ENCODE results near the gene SCARB1. TPM values are rescaled to one million over a fixed set of nuclear protein-coding genes. Genes with fewer than 3 reads are reported as not detected.

The SCARB1 gene
- total and polyA plus RNA-seq, 4 experiments from 2014 or later = 1.5 to 2.6 (median 1.9) TPM

- Mint-ChIP-seq H3K27me3 (peaks cover 4 to 7% of the 10 kb centered on the region in 2 donors), H3K27ac (peak overlapping the region in 2 of 7 donors; percentile 10 to 74), H3K4me3 (no peak overlapping the region), H3K36me3 (no peaks in the 10 kb centered on the region), H3K4me1 (peaks cover 6 to 12% (median 8%) of the 10 kb centered on the region in 4 donors), H3K9me3 (peaks cover 0 to 20% (median 15%) of the 10 kb centered on the region in 8 donors)
- CTCF ChIA-PET (ENCODE audit: partially characterized antibody) = interaction anchor here (1.1 to 8.5 kb wide), 11 partner anchors 9 to 734 kb away, joined by 3 to 119 read pairs (median 4); no protein-coding TSS in a partner anchor
- no peak overlapping the region for H3K27ac ChIP-seq (ENCODE audit: low read depth, low read length)
- POLR2A ChIA-PET (ENCODE audit: partially characterized antibody) = no interaction called here
- no peak for DNase-seq
- peaks cover 5% of the 10 kb centered on the region for H3K4me1 ChIP-seq (ENCODE audit: insufficient read depth, low read length)
- no peak overlapping the region for H3K4me3 ChIP-seq (ENCODE audit: low read length in 2 of 2)
- intact Hi-C loops (cut with micrococcal nuclease) = loop anchor here (1.0 to 10.0 kb wide), 3 partner anchors 199 to 730 kb away; partner anchors contain the start of gene NCOR2
- H3K36me3 ChIP-seq (ENCODE audit: insufficient read depth, low read length) = no peaks in the 10 kb centered on the region
- no peaks in the 10 kb centered on the region for H3K9me3 ChIP-seq (ENCODE audit: control insufficient read depth in 1 of 2, low read length in 2 of 2)
- no peaks in the 10 kb centered on the region for H3K27me3 ChIP-seq (ENCODE audit: insufficient read depth, low read length)
Measured at GRCh38 chr12:124766727-124767065, 97.0 kb downstream of the SCARB1 start.

- no peaks in the 10 kb centered on the region for H3K27me3 ChIP-seq (ENCODE audit: insufficient read depth, low read length)
- peaks cover 6 to 9% (median 8%) of the 10 kb centered on the region in 4 donors for H3K4me1 Mint-ChIP-seq
Measured at GRCh38 chr12:124765581-124766489, 97.8 kb downstream of the SCARB1 start.

GRCh38 chr12:124764870-124765580, 98.6 kb downstream of the SCARB1 start:
- Mint-ChIP-seq H3K4me3 (no peak overlapping the region), H3K27ac (no peak overlapping the region), H3K4me1 (peaks cover 5 to 9% (median 8%) of the 10 kb centered on the region in 4 donors), H3K36me3 (no peaks in the 10 kb centered on the region), H3K9me3 (peaks cover 0 to 20% (median 15%) of the 10 kb centered on the region in 8 donors), H3K27me3 (peaks cover 5 to 7% of the 10 kb centered on the region in 2 donors)
- Histone ChIP-seq H3K4me1 (ENCODE audit: insufficient read depth, low read length) (peaks cover 4% of the 10 kb centered on the region), H3K4me3 (ENCODE audit: low read length in 2 of 2) (no peak overlapping the region), H3K9me3 (ENCODE audit: control insufficient read depth in 1 of 2, low read length in 2 of 2) (no peaks in the 10 kb centered on the region), H3K36me3 (ENCODE audit: insufficient read depth, low read length) (no peaks in the 10 kb centered on the region), H3K27ac (ENCODE audit: low read depth, low read length) (no peak overlapping the region), H3K27me3 (ENCODE audit: insufficient read depth, low read length) (no peaks in the 10 kb centered on the region)
- intact Hi-C loops (cut with micrococcal nuclease) = loop anchor here (5.0 to 10.0 kb wide), 2 partner anchors 198 to 310 kb away; partner anchors contain the start of gene NCOR2
- ChIA-PET POLR2A (ENCODE audit: partially characterized antibody) (interaction anchor here (0.7 kb wide), 1 partner anchor 733 kb away, joined by 3 read pairs; no protein-coding TSS in a partner anchor), CTCF (ENCODE audit: partially characterized antibody) (interaction anchor here (0.9 to 8.5 kb wide), 12 partner anchors 9 to 727 kb away, joined by 3 to 119 read pairs (median 4); partner anchors contain the start of gene NCOR2)
- no peak for DNase-seq

More at GRCh38 chr12:124765581-124766489, 97.8 kb downstream of the SCARB1 start:
- intact Hi-C loops (cut with micrococcal nuclease) = loop anchor here (5.0 to 10.0 kb wide), 2 partner anchors 199 to 311 kb away; partner anchors contain the start of gene NCOR2
- no peaks in the 10 kb centered on the region for H3K36me3 ChIP-seq (ENCODE audit: insufficient read depth, low read length)
- POLR2A ChIA-PET (ENCODE audit: partially characterized antibody) = interaction anchor here (0.6 to 0.7 kb wide), 2 partner anchors 373 to 733 kb away, joined by 3 read pairs; no protein-coding TSS in a partner anchor
- H3K9me3 ChIP-seq (ENCODE audit: control insufficient read depth in 1 of 2, low read length in 2 of 2) = no peaks in the 10 kb centered on the region
- peaks cover 4% of the 10 kb centered on the region for H3K4me1 ChIP-seq (ENCODE audit: insufficient read depth, low read length)
- no peaks in the 10 kb centered on the region for H3K36me3 Mint-ChIP-seq
- H3K27ac Mint-ChIP-seq = no peak overlapping the region
- H3K27ac ChIP-seq (ENCODE audit: low read depth, low read length) = no peak overlapping the region
- peaks cover 5 to 7% of the 10 kb centered on the region in 2 donors for H3K27me3 Mint-ChIP-seq
- H3K4me3 ChIP-seq (ENCODE audit: low read length in 2 of 2) = no peak overlapping the region
- H3K4me3 Mint-ChIP-seq = no peak overlapping the region
- no peak for DNase-seq
- peaks cover 0 to 20% (median 15%) of the 10 kb centered on the region in 8 donors for H3K9me3 Mint-ChIP-seq
- CTCF ChIA-PET (ENCODE audit: partially characterized antibody) = interaction anchor here (0.9 to 8.5 kb wide), 16 partner anchors 9 to 734 kb away, joined by 3 to 119 read pairs (median 4); partner anchors contain the start of gene NCOR2

GRCh38 chr12:124764451-124764850, 99.2 kb downstream of the SCARB1 start:
- Mint-ChIP-seq H3K27me3 (peaks cover 5 to 6% of the 10 kb centered on the region in 2 donors), H3K27ac (no peak overlapping the region), H3K4me1 (peaks cover 4 to 9% (median 8%) of the 10 kb centered on the region in 4 donors), H3K36me3 (no peaks in the 10 kb centered on the region), H3K9me3 (peaks cover 0 to 20% (median 15%) of the 10 kb centered on the region in 8 donors), H3K4me3 (no peak overlapping the region)
- ChIA-PET POLR2A (ENCODE audit: partially characterized antibody) (no interaction called here), CTCF (ENCODE audit: partially characterized antibody) (interaction anchor here (0.9 to 8.5 kb wide), 7 partner anchors 11 to 727 kb away, joined by 3 to 119 read pairs (median 5); partner anchors contain the start of gene NCOR2)
- no peak overlapping the region for H3K27ac ChIP-seq (ENCODE audit: low read depth, low read length)
- no peak overlapping the region for H3K4me3 ChIP-seq (ENCODE audit: low read length in 2 of 2)
- H3K9me3 ChIP-seq (ENCODE audit: control insufficient read depth in 1 of 2, low read length in 2 of 2) = no peaks in the 10 kb centered on the region
- H3K27me3 ChIP-seq (ENCODE audit: insufficient read depth, low read length) = no peaks in the 10 kb centered on the region
- no peaks in the 10 kb centered on the region for H3K36me3 ChIP-seq (ENCODE audit: insufficient read depth, low read length)
- intact Hi-C loops (cut with micrococcal nuclease) = loop anchor here (10.0 kb wide), 1 partner anchor 310 kb away; no protein-coding TSS in a partner anchor
- peaks cover 4% of the 10 kb centered on the region for H3K4me1 ChIP-seq (ENCODE audit: insufficient read depth, low read length)
- DNase-seq = no peak

GRCh38 chr12:124763594-124763979, 100.1 kb downstream of the SCARB1 start:
- Histone ChIP-seq H3K27ac (ENCODE audit: low read depth, low read length) (no peak overlapping the region), H3K4me3 (ENCODE audit: low read length in 2 of 2) (no peak overlapping the region), H3K36me3 (ENCODE audit: insufficient read depth, low read length) (no peaks in the 10 kb centered on the region), H3K27me3 (ENCODE audit: insufficient read depth, low read length) (no peaks in the 10 kb centered on the region), H3K4me1 (ENCODE audit: insufficient read depth, low read length) (peaks cover 4% of the 10 kb centered on the region), H3K9me3 (ENCODE audit: control insufficient read depth in 1 of 2, low read length in 2 of 2) (no peaks in the 10 kb centered on the region)
- Mint-ChIP-seq H3K27ac (no peak overlapping the region), H3K36me3 (no peaks in the 10 kb centered on the region), H3K27me3 (peaks cover 5 to 6% of the 10 kb centered on the region in 2 donors), H3K4me3 (no peak overlapping the region), H3K4me1 (peaks cover 4 to 9% (median 8%) of the 10 kb centered on the region in 4 donors), H3K9me3 (peaks cover 0 to 20% (median 15%) of the 10 kb centered on the region in 8 donors)
- POLR2A ChIA-PET (ENCODE audit: partially characterized antibody) = no interaction called here
- DNase-seq = no peak
- intact Hi-C loops (cut with micrococcal nuclease) = loop anchor here (10.0 kb wide), 1 partner anchor 309 kb away; no protein-coding TSS in a partner anchor
- CTCF ChIA-PET (ENCODE audit: partially characterized antibody) = interaction anchor here (1.4 to 4.1 kb wide), 2 partner anchors 9 to 416 kb away, joined by 8 to 20 read pairs; no protein-coding TSS in a partner anchor

GRCh38 chr12:124762791-124763593, 100.7 kb downstream of the SCARB1 start:
- intact Hi-C loops (cut with micrococcal nuclease) = loop anchor here (10.0 kb wide), 1 partner anchor 308 kb away; no protein-coding TSS in a partner anchor
- peaks cover 0 to 20% (median 15%) of the 10 kb centered on the region in 8 donors for H3K9me3 Mint-ChIP-seq

More at GRCh38 chr12:124762791-124763593, 100.7 kb downstream of the SCARB1 start:
- POLR2A ChIA-PET (ENCODE audit: partially characterized antibody) = no interaction called here
- no peaks in the 10 kb centered on the region for H3K36me3 ChIP-seq (ENCODE audit: insufficient read depth, low read length)
- H3K9me3 ChIP-seq (ENCODE audit: control insufficient read depth in 1 of 2, low read length in 2 of 2) = no peaks in the 10 kb centered on the region
- H3K27ac Mint-ChIP-seq = no peak overlapping the region
- peaks cover 4 to 9% (median 8%) of the 10 kb centered on the region in 4 donors for H3K4me1 Mint-ChIP-seq
- no peak for DNase-seq
- CTCF ChIA-PET (ENCODE audit: partially characterized antibody) = interaction anchor here (1.0 to 4.1 kb wide), 2 partner anchors 10 to 731 kb away, joined by 4 to 20 read pairs; no protein-coding TSS in a partner anchor
- H3K4me3 ChIP-seq (ENCODE audit: low read length in 2 of 2) = no peak overlapping the region
- no peak overlapping the region for H3K27ac ChIP-seq (ENCODE audit: low read depth, low read length)
- peaks cover 5 to 6% of the 10 kb centered on the region in 2 donors for H3K27me3 Mint-ChIP-seq
- no peak overlapping the region for H3K4me3 Mint-ChIP-seq
- H3K27me3 ChIP-seq (ENCODE audit: insufficient read depth, low read length) = no peaks in the 10 kb centered on the region
- peaks cover 4% of the 10 kb centered on the region for H3K4me1 ChIP-seq (ENCODE audit: insufficient read depth, low read length)
- no peaks in the 10 kb centered on the region for H3K36me3 Mint-ChIP-seq

Measured in CD4-positive, alpha-beta memory T cell (primary cell).